ENCODE results near the gene LAPTM4A. TPM values are rescaled to one million over a fixed set of nuclear protein-coding genes. Genes with fewer than 3 reads are reported as not detected.

The LAPTM4A gene
- total RNA-seq, 1 experiment from 2014 or later = 131 TPM

DNA sequence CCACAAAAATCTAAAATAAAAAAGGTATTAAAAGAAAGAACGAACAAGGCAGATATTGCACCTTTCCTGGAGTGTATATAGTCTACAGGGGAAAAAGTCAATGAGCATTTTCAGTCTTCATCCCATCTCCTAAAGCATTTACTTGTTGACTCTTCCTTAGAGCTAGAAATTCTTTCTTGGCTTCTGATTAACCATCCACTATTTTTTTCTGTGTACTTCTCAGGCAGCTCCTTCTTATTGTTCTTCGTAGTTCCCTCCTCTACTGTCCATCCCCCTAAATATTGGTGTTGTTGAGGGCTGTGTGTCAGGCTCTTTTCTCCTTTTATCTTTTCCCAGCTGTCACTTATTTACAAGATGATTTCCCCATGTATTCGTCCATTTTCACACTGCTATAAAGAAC is 3.5 kb upstream of the LAPTM4A start:
- H4K8ac ChIP-seq (replicated peaks; ENCODE audit: insufficient read length, low read depth, low read length) = no peak overlapping the region
- H3K9me3 ChIP-seq (ENCODE audit: control insufficient read depth, low read depth, low read length) = no peaks in the 10 kb centered on the region
- H3K27me3 Mint-ChIP-seq (ENCODE audit: low read depth) = peaks cover 15% of the 10 kb centered on the region
- no peak overlapping the region for H2BK5ac ChIP-seq (ENCODE audit: insufficient read length, low read length)
- no peak overlapping the region for H3K4ac ChIP-seq (ENCODE audit: low read depth, low read length)
- H2AK5ac ChIP-seq (ENCODE audit: insufficient read length, low read length) = no peak overlapping the region
- H3T11ph ChIP-seq (ENCODE audit: low read length) = no peak overlapping the region
- no peak overlapping the region for H3K4me2 ChIP-seq (ENCODE audit: insufficient read depth, insufficient read length, low read length)
- H2BK20ac ChIP-seq (ENCODE audit: low read depth, low read length, poor library complexity, severe bottlenecking) = no peak overlapping the region
- H3K23ac ChIP-seq (ENCODE audit: insufficient read length, low read depth, low read length) = no peak overlapping the region
- H3K9me3 Mint-ChIP-seq = no peaks in the 10 kb centered on the region
- peaks cover 5 to 6% of the 10 kb centered on the region in 2 experiments for H3K4me1 Mint-ChIP-seq
- no peaks in the 10 kb centered on the region for H3K27me3 ChIP-seq (ENCODE audit: insufficient read depth, low read length)
- no peaks in the 10 kb centered on the region; the same call in 1 of the 2 replicates for H3K4me1 ChIP-seq (ENCODE audit: insufficient read depth, low read length)
- H2BK12ac ChIP-seq (ENCODE audit: insufficient read length, low read depth, low read length) = no peak overlapping the region
- H2AFZ ChIP-seq (ENCODE audit: low read length) = no peak overlapping the region
- H3K18ac ChIP-seq (ENCODE audit: insufficient read length, low read depth, low read length) = no peak overlapping the region
- no peak for DNase-seq
- H3K23me2 ChIP-seq (ENCODE audit: insufficient read length, low read depth, low read length, poor library complexity, severe bottlenecking) = peaks cover 8% of the 10 kb centered on the region
- H3K79me1 ChIP-seq (ENCODE audit: insufficient read depth, low read depth, low read length, poor library complexity, severe bottlenecking) = no peaks in the 10 kb centered on the region
- no peak overlapping the region for H2BK15ac ChIP-seq (ENCODE audit: low read depth, low read length)
- H3K9ac ChIP-seq (ENCODE audit: extremely low read depth, insufficient read length, low read length) = no peak overlapping the region
- H4K91ac ChIP-seq (ENCODE audit: insufficient read length, low read depth, low read length) = no peak overlapping the region
- H3K27ac ChIP-seq (ENCODE audit: insufficient read length, low read depth, low read length) = no peak overlapping the region
- TF ChIP-seq, protein P1, sequence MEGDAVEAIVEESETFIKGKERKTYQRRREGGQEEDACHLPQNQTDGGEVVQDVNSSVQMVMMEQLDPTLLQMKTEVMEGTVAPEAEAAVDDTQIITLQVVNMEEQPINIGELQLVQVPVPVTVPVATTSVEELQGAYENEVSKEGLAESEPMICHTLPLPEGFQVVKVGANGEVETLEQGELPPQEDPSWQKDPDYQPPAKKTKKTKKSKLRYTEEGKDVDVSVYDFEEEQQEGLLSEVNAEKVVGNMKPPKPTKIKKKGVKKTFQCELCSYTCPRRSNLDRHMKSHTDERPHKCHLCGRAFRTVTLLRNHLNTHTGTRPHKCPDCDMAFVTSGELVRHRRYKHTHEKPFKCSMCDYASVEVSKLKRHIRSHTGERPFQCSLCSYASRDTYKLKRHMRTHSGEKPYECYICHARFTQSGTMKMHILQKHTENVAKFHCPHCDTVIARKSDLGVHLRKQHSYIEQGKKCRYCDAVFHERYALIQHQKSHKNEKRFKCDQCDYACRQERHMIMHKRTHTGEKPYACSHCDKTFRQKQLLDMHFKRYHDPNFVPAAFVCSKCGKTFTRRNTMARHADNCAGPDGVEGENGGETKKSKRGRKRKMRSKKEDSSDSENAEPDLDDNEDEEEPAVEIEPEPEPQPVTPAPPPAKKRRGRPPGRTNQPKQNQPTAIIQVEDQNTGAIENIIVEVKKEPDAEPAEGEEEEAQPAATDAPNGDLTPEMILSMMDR (conservative IDR thresholded peaks at IDR 0.05) = no peak
- no peak overlapping the region for H3K56ac ChIP-seq (ENCODE audit: insufficient read length, low read depth, low read length)
- H3K4me3 Mint-ChIP-seq = no peak overlapping the region
- no peak overlapping the region for H2BK120ac ChIP-seq (ENCODE audit: low read depth, low read length, poor library complexity, severe bottlenecking)
- no CpG with 5 or more reads among the region's 3 CpGs for WGBS (ENCODE audit: extremely low coverage, insufficient read length, low lambda C conversion rate)
- H3K27ac Mint-ChIP-seq = no peak overlapping the region
- H3K36me3 Mint-ChIP-seq (ENCODE audit: insufficient read depth in 1 of 3, low read depth in 3 of 3) = no peaks in the 10 kb centered on the region; a peak in 1 of 7 replicates
- no peak overlapping the region for H3K14ac ChIP-seq (ENCODE audit: insufficient read depth, low read length)
- no peaks in the 10 kb centered on the region for H4K20me1 ChIP-seq (ENCODE audit: control insufficient read depth, insufficient read depth, insufficient read length)
- H4K5ac ChIP-seq (ENCODE audit: insufficient read length, low read depth, low read length) = no peak overlapping the region
- H3K79me2 ChIP-seq (ENCODE audit: insufficient read depth, low read length) = peaks cover 5% of the 10 kb centered on the region; the same call in 1 of the 2 replicates

All from H9 (cell line).